Measurements from ENCODE around the gene TSNAXIP1. TPM values are rescaled to one million over a fixed set of nuclear protein-coding genes. Genes with fewer than 3 reads are reported as not detected.
A peak's percentile ranks its signal among the peaks of the same experiment; 100 is the strongest.

TSNAXIP1 gene
- total and polyA plus RNA-seq, 9 of the 15 experiments (the other 6 are each of a cell fraction or from before 2014, with no cell fraction given), result 0.03 to 0.24 (median 0.11) TPM; not detected in 4

- TF ChIP-seq HNRNPUL1 (IDR thresholded peaks at IDR 0.05; ENCODE audit: low read length), result no peak
- TF ChIP-seq, protein P1, sequence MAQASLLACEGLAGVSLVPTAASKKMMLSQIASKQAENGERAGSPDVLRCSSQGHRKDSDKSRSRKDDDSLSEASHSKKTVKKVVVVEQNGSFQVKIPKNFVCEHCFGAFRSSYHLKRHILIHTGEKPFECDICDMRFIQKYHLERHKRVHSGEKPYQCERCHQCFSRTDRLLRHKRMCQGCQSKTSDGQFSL (CRISPR knock-in tag; IDR thresholded peaks at IDR 0.05), result 0 out of 2 replicates have a peak, but pooled peaks have one; percentile 21
- TF ChIP-seq, protein P1 (tag; IDR thresholded peaks at IDR 0.05), result no peak
- TF ChIP-seq POLR2H (tag; IDR thresholded peaks at IDR 0.05; ENCODE audit: low read depth), result 0 out of 2 replicates have a peak, but pooled peaks have one; percentile 48
- TF ChIP-seq ZNF134 (CRISPR knock-in tag; conservative IDR thresholded peaks at IDR 0.05), result 0 out of 2 replicates have a peak, but pooled peaks have one; percentile 26
- TF ChIP-seq ZNF277 (CRISPR knock-in tag; IDR thresholded peaks at IDR 0.05; ENCODE audit: borderline replicate concordance), result no peak
- TF ChIP-seq SAFB2 (IDR thresholded peaks at IDR 0.05; ENCODE audit: borderline replicate concordance, low read depth, low read length, severe bottlenecking), result no peak
- TF ChIP-seq BACH1 (tag; IDR thresholded peaks at IDR 0.05), result 0 out of 2 replicates have a peak, but pooled peaks have one; percentile 21
- TF ChIP-seq KLF10 (CRISPR knock-in tag; IDR thresholded peaks at IDR 0.05), result no peak
- peak; percentile 97 for TF ChIP-seq ZKSCAN1 (IDR thresholded peaks at IDR 0.05; ENCODE audit: low read depth, low read length)
- TF ChIP-seq RFX1 (IDR thresholded peaks at IDR 0.05), result no peak
- TF ChIP-seq, protein P2, sequence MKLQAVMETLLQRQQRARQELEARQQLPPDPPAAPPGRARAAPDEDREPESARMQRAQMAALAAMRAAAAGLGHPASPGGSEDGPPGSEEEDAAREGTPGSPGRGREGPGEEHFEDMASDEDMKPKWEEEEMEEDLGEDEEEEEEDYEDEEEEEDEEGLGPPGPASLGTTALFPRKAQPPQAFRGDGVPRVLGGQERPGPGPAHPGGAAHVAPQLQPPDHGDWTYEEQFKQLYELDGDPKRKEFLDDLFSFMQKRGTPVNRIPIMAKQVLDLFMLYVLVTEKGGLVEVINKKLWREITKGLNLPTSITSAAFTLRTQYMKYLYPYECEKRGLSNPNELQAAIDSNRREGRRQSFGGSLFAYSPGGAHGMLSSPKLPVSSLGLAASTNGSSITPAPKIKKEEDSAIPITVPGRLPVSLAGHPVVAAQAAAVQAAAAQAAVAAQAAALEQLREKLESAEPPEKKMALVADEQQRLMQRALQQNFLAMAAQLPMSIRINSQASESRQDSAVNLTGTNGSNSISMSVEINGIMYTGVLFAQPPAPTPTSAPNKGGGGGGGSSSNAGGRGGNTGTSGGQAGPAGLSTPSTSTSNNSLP (IDR thresholded peaks at IDR 0.05; ENCODE audit: borderline replicate concordance, low read depth, low read length), result no peak
- no peak for TF ChIP-seq MAFK (IDR thresholded peaks at IDR 0.05; ENCODE audit: low read length)
- no peak for TF ChIP-seq GABPA (tag; conservative IDR thresholded peaks at IDR 0.05; ENCODE audit: low read depth)
- TF ChIP-seq RUNX1 (IDR thresholded peaks at IDR 0.05; ENCODE audit: low read depth), result no peak
- no peak for TF ChIP-seq ZFP30 (CRISPR knock-in tag; IDR thresholded peaks at IDR 0.05; ENCODE audit: borderline replicate concordance)
- TF ChIP-seq ESRRA (IDR thresholded peaks at IDR 0.05; ENCODE audit: borderline replicate concordance, low read depth), result no peak
- no peak for TF ChIP-seq IRF2 (CRISPR knock-in tag; IDR thresholded peaks at IDR 0.05)
- TF ChIP-seq TEAD4 (IDR thresholded peaks at IDR 0.05; ENCODE audit: low read length), result no peak
- no peak for TF ChIP-seq TEAD4 (CRISPR knock-in tag; IDR thresholded peaks at IDR 0.05; ENCODE audit: borderline replicate concordance)
- TF ChIP-seq NFIX (CRISPR knock-in tag; IDR thresholded peaks at IDR 0.05; ENCODE audit: low read depth), result no peak
- no peak for TF ChIP-seq CTCF (IDR thresholded peaks at IDR 0.05 in 2 of 3, conservative IDR thresholded peaks at IDR 0.05 in 1 of 3; ENCODE audit: insufficient read depth in 2 of 3, low read depth in 1 of 3, low read length in 3 of 3)
Measured at GRCh38 chr16:67841198-67841815, 34.6 kb downstream of the TSNAXIP1 start (continued).

All from K562 (cell line).